ENCODE measurements around the gene NCOA3. TPM values are rescaled to one million over a fixed set of nuclear protein-coding genes. Genes with fewer than 3 reads are reported as not detected.

Gene NCOA3
- total and polyA plus RNA-seq, 2 of the 8 experiments (the other 6 are each of a cell fraction or from before 2014, with no cell fraction given) = 7.9 to 24.7 TPM

GRCh38 chr20:47501116-47501481, 588 bp upstream of the NCOA3 start:
- Histone ChIP-seq H2AK5ac (ENCODE audit: low read depth, low read length) (no peak overlapping the region), H4K20me1 (replicated peaks in 1 of 2; ENCODE audit: control insufficient read depth in 1 of 2, insufficient read depth in 2 of 2, low read length in 2 of 2) (no peaks in the 10 kb centered on the region), H2BK20ac (ENCODE audit: low read length) (no peak overlapping the region), H2BK15ac (ENCODE audit: low read length) (peak overlapping the region; percentile 66; the same call in 1 of the 2 replicates), H3K23ac (ENCODE audit: insufficient read length) (no peak overlapping the region), H3K23me2 (ENCODE audit: low read depth, low read length) (peaks cover 4% of the 10 kb centered on the region; the same call in 1 of the 2 replicates), H3K4me2 (ENCODE audit: insufficient read depth in 1 of 2, low read depth in 2 of 2, low read length in 2 of 2) (peak overlapping the region; percentile 75 to 86), H3K36me3 (ENCODE audit: control insufficient read depth in 2 of 4, insufficient read depth in 4 of 4, low read length in 3 of 4) (no peaks in the 10 kb centered on the region), H3K27ac (ENCODE audit: low read depth, low read length) (no peak overlapping the region), H3K4me1 (replicated peaks in 1 of 4; ENCODE audit: control insufficient read depth in 3 of 4, insufficient read depth in 4 of 4, low read length in 3 of 4) (peaks cover 0 to 9% (median 2%) of the 10 kb centered on the region in 4 experiments; a peak in 4 of 7 replicates), H3K14ac (ENCODE audit: insufficient read length) (no peak overlapping the region), H3K27me3 (replicated peaks in 1 of 4; ENCODE audit: control insufficient read depth in 3 of 4, extremely low read depth in 1 of 4, insufficient read depth in 3 of 4, low read length in 3 of 4) (no peaks in the 10 kb centered on the region), H4K91ac (replicated peaks; ENCODE audit: insufficient read length, low read length) (peak overlapping the region; percentile 83), H2AFZ (ENCODE audit: low read length) (peak overlapping the region; percentile 97), H2BK120ac (replicated peaks; ENCODE audit: low read depth, low read length) (no peak overlapping the region), H2BK5ac (ENCODE audit: low read depth, low read length) (0 out of 2 replicates have a peak overlapping the region, but pooled peaks have one; percentile 77), H3K79me2 (ENCODE audit: control insufficient read depth in 1 of 2, insufficient read depth in 2 of 2, low read length in 2 of 2) (peaks cover 0 to 37% of the 10 kb centered on the region in 2 experiments; a peak in 2 of 4 replicates), H3K56ac (replicated peaks; ENCODE audit: insufficient read length, low read depth, low read length) (no peak overlapping the region), H4K5ac (ENCODE audit: insufficient read length, low read depth, low read length) (peak overlapping the region; percentile 60), H2BK12ac (ENCODE audit: low read depth, low read length) (peak overlapping the region; percentile 71; the same call in 1 of the 2 replicates), H3K18ac (ENCODE audit: extremely low read depth, low read length) (0 out of 2 replicates have a peak overlapping the region, but pooled peaks have one; percentile 95), H3K9me3 (ENCODE audit: insufficient read depth in 2 of 2, low read depth in 1 of 2, low read length in 1 of 2) (no peaks in the 10 kb centered on the region), H3K4me3 (ENCODE audit: extremely low read depth in 1 of 4, insufficient read depth in 2 of 4, low read depth in 3 of 4, low read length in 4 of 4) (peak overlapping the region; percentile 74 to 89 (median 84)), H3K4ac (replicated peaks; ENCODE audit: insufficient read length, low read depth, low read length) (peak overlapping the region; percentile 64), H4K8ac (ENCODE audit: extremely low read depth, insufficient read depth, low read length) (no peak overlapping the region), H3K9ac (replicated peaks in 1 of 4; ENCODE audit: extremely low read depth in 1 of 4, low read depth in 3 of 4, low read length in 3 of 4) (peak overlapping the region in 3 of 4 experiments; percentile 34 to 71 (median 48); a peak in 5 of 7 replicates), H3K79me1 (ENCODE audit: low read depth, low read length) (no peaks in the 10 kb centered on the region)
- ChIA-PET POLR2A (ENCODE audit: partially characterized antibody) (interaction anchor here (0.6 to 5.0 kb wide), 9 partner anchors 8 to 139 kb away, joined by 3 to 32 read pairs (median 4); no protein-coding TSS in a partner anchor), CTCF (ENCODE audit: partially characterized antibody) (interaction anchor here (1.0 to 2.5 kb wide), 4 partner anchors 12 to 228 kb away, joined by 3 to 6 read pairs (median 5); no protein-coding TSS in a partner anchor)
- WGBS, 2 experiments (ENCODE audit: extremely low coverage in 1 of 2, insufficient coverage in 1 of 2, insufficient read length in 1 of 2, insufficient replicate concordance in 2 of 2, low coverage in 1 of 2, low lambda C conversion rate in 2 of 2, missing lambda C conversion rate in 1 of 2) = 63% methylated on average over 5 of the region's 5 CpGs; no CpG with 5 or more reads in 1 of the 2 experiments
- FAIRE-seq = no peak
- no peak for DNase-seq (ENCODE audit: low read depth in 1 of 2, low spot score in 2 of 2)
- TF ChIP-seq, protein P1, sequence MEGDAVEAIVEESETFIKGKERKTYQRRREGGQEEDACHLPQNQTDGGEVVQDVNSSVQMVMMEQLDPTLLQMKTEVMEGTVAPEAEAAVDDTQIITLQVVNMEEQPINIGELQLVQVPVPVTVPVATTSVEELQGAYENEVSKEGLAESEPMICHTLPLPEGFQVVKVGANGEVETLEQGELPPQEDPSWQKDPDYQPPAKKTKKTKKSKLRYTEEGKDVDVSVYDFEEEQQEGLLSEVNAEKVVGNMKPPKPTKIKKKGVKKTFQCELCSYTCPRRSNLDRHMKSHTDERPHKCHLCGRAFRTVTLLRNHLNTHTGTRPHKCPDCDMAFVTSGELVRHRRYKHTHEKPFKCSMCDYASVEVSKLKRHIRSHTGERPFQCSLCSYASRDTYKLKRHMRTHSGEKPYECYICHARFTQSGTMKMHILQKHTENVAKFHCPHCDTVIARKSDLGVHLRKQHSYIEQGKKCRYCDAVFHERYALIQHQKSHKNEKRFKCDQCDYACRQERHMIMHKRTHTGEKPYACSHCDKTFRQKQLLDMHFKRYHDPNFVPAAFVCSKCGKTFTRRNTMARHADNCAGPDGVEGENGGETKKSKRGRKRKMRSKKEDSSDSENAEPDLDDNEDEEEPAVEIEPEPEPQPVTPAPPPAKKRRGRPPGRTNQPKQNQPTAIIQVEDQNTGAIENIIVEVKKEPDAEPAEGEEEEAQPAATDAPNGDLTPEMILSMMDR (IDR thresholded peaks at IDR 0.05; ENCODE audit: control extremely low read depth in 1 of 3, insufficient read depth in 1 of 3, low read depth in 1 of 3, low read length in 3 of 3) = no peak
- TF ChIP-seq, protein P2, sequence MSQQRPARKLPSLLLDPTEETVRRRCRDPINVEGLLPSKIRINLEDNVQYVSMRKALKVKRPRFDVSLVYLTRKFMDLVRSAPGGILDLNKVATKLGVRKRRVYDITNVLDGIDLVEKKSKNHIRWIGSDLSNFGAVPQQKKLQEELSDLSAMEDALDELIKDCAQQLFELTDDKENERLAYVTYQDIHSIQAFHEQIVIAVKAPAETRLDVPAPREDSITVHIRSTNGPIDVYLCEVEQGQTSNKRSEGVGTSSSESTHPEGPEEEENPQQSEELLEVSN (IDR thresholded peaks at IDR 0.05) = no peak
- TF ChIP-seq GTF2F1 (IDR thresholded peaks at IDR 0.05; ENCODE audit: borderline replicate concordance, low read depth, low read length) (no peak), TCF12 (IDR thresholded peaks at IDR 0.05; ENCODE audit: low read depth, low read length) (no peak), RXRA (IDR thresholded peaks at IDR 0.05; ENCODE audit: insufficient read depth, low read depth, low read length) (no peak), SIN3A (conservative IDR thresholded peaks at IDR 0.05 in 1 of 2, IDR thresholded peaks at IDR 0.05 in 1 of 2; ENCODE audit: low read depth in 1 of 2, low read length in 2 of 2) (no peak), ASH2L (IDR thresholded peaks at IDR 0.05; ENCODE audit: low read length) (no peak), NANOG (IDR thresholded peaks at IDR 0.05; ENCODE audit: insufficient read depth, low read depth, low read length, poor library complexity, severe bottlenecking) (no peak), SIX5 (IDR thresholded peaks at IDR 0.05; ENCODE audit: low read depth, low read length) (no peak)
